PC-3 (cell line): Measurements from ENCODE around the gene OR14A2.

Source experiments
- EZH2 ChIP-seq: fragments of 300-600 bp; sonication (generic); IDR thresholded peaks from one replicate; pipeline ENCODE4 v1.6.1; 2017; ENCODE audit warnings: antibody characterized with exemption, mild to moderate bottlenecking, low read length; ENCODE audit not compliant: unreplicated experiment
- TF ChIP-seq, protein P1 (sequence below): fragments of 300-600 bp; sonication (generic); conservative IDR thresholded peaks from 2 replicates; pipeline ENCODE4 v1.5.1; 2017; ENCODE audit warnings: antibody characterized with exemption, low read depth, mild to moderate bottlenecking, low read length

GRCh38 chr1:247738315-247738714, 9.6 kb downstream of the OR14A2 start, which contains the start of gene OR14K1:
- TF ChIP-seq, protein P1, sequence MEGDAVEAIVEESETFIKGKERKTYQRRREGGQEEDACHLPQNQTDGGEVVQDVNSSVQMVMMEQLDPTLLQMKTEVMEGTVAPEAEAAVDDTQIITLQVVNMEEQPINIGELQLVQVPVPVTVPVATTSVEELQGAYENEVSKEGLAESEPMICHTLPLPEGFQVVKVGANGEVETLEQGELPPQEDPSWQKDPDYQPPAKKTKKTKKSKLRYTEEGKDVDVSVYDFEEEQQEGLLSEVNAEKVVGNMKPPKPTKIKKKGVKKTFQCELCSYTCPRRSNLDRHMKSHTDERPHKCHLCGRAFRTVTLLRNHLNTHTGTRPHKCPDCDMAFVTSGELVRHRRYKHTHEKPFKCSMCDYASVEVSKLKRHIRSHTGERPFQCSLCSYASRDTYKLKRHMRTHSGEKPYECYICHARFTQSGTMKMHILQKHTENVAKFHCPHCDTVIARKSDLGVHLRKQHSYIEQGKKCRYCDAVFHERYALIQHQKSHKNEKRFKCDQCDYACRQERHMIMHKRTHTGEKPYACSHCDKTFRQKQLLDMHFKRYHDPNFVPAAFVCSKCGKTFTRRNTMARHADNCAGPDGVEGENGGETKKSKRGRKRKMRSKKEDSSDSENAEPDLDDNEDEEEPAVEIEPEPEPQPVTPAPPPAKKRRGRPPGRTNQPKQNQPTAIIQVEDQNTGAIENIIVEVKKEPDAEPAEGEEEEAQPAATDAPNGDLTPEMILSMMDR, result no peak
- no peak for TF ChIP-seq EZH2
